OCI-LY7 (cell line): ENCODE measurements around the gene OR2F1. TPM values are rescaled to one million over a fixed set of nuclear protein-coding genes. Genes with fewer than 3 reads are reported as not detected.
"Not testable (repeated sequence)": the region's sequence is repeated elsewhere in the genome, so short reads cannot be mapped to it uniquely, and the experiment has no call there.

Experiments used
- BruUV-seq: library from RNA; stranded (reverse); fragments of 400-500 nt; replicated peaks from 2 replicates; lab custom pipeline; 2021; lab: Mats Ljungman, UMichigan
- CTCF ChIA-PET: fragments of 300-600 bp; sonication (Branson Sonifier 250); formaldehyde crosslinking; loops from one replicate; lab custom pipeline; 2022; ENCODE audit warnings: antibody characterized with exemption; ENCODE audit not compliant: unreplicated experiment; lab: Charles Lee
- POLR2A ChIA-PET: fragments of 300-600 bp; sonication (Branson Sonifier 250); formaldehyde crosslinking; loops from one replicate; lab custom pipeline; 2022; ENCODE audit warnings: antibody characterized with exemption; lab: Charles Lee
- DNase-seq: peaks from one replicate; pipeline ENCODE4 v3.0.0-alpha.2; 2015; ENCODE audit warnings: low spot score
- H2AFZ ChIP-seq: fragments of 200-600 bp; sonication (generic), shearing (Covaris generic); 2 replicates; pipeline ENCODE4 v1.6.1; 2014; ENCODE audit warnings: mild to moderate bottlenecking, antibody characterized with exemption, low read length, moderate library complexity
- H3K27ac ChIP-seq: fragments of 200-600 bp; sonication (generic); 2 replicates; pipeline ENCODE4 v1.5.1; 2014; ENCODE audit warnings: mixed run types, low read depth, mild to moderate bottlenecking, moderate library complexity, low read length, inconsistent platforms; ENCODE audit not compliant: poor library complexity, severe bottlenecking
- H3K36me3 ChIP-seq: fragments of 200-600 bp; sonication (generic); 2 replicates; pipeline ENCODE4 v1.6.1; 2014; ENCODE audit warnings: mild to moderate bottlenecking, antibody characterized with exemption, low read length, moderate library complexity, mixed read lengths; ENCODE audit not compliant: insufficient read depth
- H3K4me1 ChIP-seq: fragments of 200-600 bp; sonication (generic); 2 replicates; pipeline ENCODE4 v1.5.1; 2014; ENCODE audit warnings: mild to moderate bottlenecking, low read length; ENCODE audit not compliant: insufficient read depth, poor library complexity, severe bottlenecking
- H3K4me2 ChIP-seq: fragments of 200-600 bp; sonication (generic); 2 replicates; pipeline ENCODE4 v1.6.1; 2014; ENCODE audit warnings: mild to moderate bottlenecking, low read length
- H3K4me3 ChIP-seq: fragments of 200-600 bp; sonication (generic); 2 replicates; pipeline ENCODE4 v1.5.1; 2014; ENCODE audit warnings: mild to moderate bottlenecking, low read depth, low read length; ENCODE audit not compliant: poor library complexity, severe bottlenecking
- H3K79me2 ChIP-seq: fragments of 200-600 bp; sonication (generic); 2 replicates; pipeline ENCODE4 v1.6.1; 2016; ENCODE audit warnings: low read depth, mild to moderate bottlenecking, low read length, moderate library complexity, mixed read lengths; ENCODE audit not compliant: insufficient read depth
- H3K9me2 ChIP-seq: fragments of 200-600 bp; sonication (generic); 2 replicates; pipeline ENCODE4 v1.6.1; 2016; ENCODE audit warnings: mild to moderate bottlenecking, low read length, mixed read lengths; ENCODE audit not compliant: insufficient read depth
- H3K9me3 ChIP-seq: fragments of 200-600 bp; sonication (generic); 2 replicates; pipeline ENCODE4 v1.6.1; 2014; ENCODE audit warnings: mild to moderate bottlenecking, mixed run types, low read length, mixed read lengths
- H4K20me1 ChIP-seq: fragments of 200-600 bp; sonication (generic); 2 replicates; pipeline ENCODE4 v1.6.1; 2014; ENCODE audit warnings: mild to moderate bottlenecking, antibody characterized with exemption, low read length, moderate library complexity, mixed read lengths; ENCODE audit not compliant: insufficient read depth
- EZH2phosphoT487 ChIP-seq: fragments of 200-600 bp; sonication (generic); IDR thresholded peaks from 2 replicates; pipeline ENCODE4 v1.6.1; 2018; ENCODE audit warnings: low read depth, borderline replicate concordance, mild to moderate bottlenecking, mixed run types, antibody characterized with exemption, low read length, moderate library complexity, mixed read lengths
- intact Hi-C: fragments of 100-400 bp; cut with micrococcal nuclease; formaldehyde crosslinking; loops from one replicate; pipeline ENCODE4 v1.10.0; 2022; ENCODE audit not compliant: unreplicated experiment
- total RNA-seq, 2 experiments: library from RNA; depleted of rRNA in 1 of 2; stranded (reverse); fragments of >200 nt in 1 of 2; shearing (Covaris generic) in 1 of 2; gene quantifications; 2 replicates each; pipeline ENCODE4 v1.2.3, GENCODE V29; 2014 to 2022
- TF ChIP-seq, protein P1 (sequence below): fragments of 200-600 bp; sonication (generic); conservative IDR thresholded peaks from 2 replicates; pipeline ENCODE4 v1.5.1; 2014; ENCODE audit warnings: mild to moderate bottlenecking, antibody characterized with exemption, low read length, moderate library complexity, mixed read lengths

Gene OR2F1
- total RNA-seq, 2 experiments from 2014 or later = not detected

DNA sequence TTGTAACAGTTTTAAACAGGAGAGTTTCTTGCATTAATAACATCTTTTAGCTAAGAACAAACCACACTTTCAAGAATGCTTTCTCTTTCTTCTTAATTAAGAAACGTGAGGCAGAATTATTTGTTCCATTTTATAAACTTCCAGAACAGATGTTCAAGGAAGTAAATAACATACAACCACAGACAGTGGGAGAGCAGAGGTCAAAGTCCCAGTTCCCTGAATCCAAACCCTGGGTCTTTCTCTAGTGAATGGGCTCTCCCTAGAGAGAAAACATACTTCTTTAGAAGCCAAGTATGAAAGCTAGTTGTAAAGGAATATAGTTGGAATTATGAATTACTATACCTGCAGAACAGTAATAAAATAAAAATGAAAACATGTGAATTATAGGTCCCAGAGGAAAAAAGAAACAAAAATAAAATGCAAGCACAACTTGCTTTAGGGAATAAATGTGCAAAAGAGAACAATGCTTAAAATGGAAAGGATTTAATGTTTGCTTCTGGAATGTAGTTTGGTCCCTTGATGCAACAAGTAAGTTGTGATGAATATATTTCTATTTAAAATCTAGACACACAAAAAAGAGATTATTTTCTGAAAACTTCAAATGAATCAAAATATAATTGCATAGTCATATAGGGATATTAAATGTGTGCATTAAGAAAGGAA is 51.5 kb downstream of the OR2F1 start:
- CTCF ChIA-PET = no interaction called here
- TF ChIP-seq, protein P1, sequence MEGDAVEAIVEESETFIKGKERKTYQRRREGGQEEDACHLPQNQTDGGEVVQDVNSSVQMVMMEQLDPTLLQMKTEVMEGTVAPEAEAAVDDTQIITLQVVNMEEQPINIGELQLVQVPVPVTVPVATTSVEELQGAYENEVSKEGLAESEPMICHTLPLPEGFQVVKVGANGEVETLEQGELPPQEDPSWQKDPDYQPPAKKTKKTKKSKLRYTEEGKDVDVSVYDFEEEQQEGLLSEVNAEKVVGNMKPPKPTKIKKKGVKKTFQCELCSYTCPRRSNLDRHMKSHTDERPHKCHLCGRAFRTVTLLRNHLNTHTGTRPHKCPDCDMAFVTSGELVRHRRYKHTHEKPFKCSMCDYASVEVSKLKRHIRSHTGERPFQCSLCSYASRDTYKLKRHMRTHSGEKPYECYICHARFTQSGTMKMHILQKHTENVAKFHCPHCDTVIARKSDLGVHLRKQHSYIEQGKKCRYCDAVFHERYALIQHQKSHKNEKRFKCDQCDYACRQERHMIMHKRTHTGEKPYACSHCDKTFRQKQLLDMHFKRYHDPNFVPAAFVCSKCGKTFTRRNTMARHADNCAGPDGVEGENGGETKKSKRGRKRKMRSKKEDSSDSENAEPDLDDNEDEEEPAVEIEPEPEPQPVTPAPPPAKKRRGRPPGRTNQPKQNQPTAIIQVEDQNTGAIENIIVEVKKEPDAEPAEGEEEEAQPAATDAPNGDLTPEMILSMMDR = no peak
- no peak for TF ChIP-seq EZH2phosphoT487

DNA sequence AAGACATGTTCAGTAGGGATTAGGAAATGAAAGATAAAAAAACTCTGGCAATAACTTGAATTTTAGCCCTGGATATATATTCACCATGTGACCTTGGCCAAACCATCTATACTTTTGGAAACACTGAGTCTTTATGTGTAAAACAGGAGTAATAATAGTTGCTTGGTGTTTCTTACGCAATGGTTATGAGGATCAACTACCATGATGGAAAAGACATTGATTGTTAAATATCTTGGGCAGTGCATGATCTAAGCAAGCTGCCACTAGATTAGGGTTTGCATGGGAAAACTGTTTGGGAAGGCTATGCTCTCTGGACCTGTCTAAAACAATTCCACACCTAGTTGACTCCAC is 52.0 kb downstream of the OR2F1 start:
- intact Hi-C loops = no loop called here
- CTCF ChIA-PET = no interaction called here
- no TSS peak for BruUV-seq

More for the DNA sequence above, 51.5 kb downstream of the OR2F1 start:
- Histone ChIP-seq H3K36me3 (no peaks in the 10 kb centered on the region), H4K20me1 (no peaks in the 10 kb centered on the region), H3K79me2 (no peaks in the 10 kb centered on the region), H3K9me2 (no peaks in the 10 kb centered on the region), H2AFZ (no peak overlapping the region), H3K27ac (no peak overlapping the region), H3K9me3 (no peaks in the 10 kb centered on the region), H3K4me1 (no peaks in the 10 kb centered on the region), H3K4me2 (no peak overlapping the region), H3K4me3 (no peak overlapping the region)
- no peak for DNase-seq
- POLR2A ChIA-PET = no interaction called here
- no TSS peak for BruUV-seq
- intact Hi-C loops = no loop called here

DNA sequence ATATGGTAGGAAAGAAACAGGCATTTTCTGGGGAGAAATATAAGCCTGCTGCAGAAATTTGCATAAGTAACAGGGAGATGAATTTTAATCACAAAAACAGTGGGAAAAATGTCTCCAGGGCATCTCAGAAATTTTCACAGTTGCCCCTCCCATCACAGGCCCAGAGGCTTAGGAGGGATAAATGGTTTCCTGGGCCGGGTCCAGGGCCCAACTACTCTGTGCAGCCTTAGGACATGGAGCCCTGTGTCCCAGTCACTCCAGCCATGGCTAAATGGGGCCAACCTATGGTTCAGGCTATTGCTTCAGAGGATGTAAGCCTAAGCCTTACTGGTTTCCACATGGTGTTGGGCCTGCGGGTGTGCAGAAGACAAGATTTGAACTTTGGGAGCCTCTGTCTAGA is 54.7 kb downstream of the OR2F1 start:
- no peak overlapping the region for H3K4me3 ChIP-seq
- no peaks in the 10 kb centered on the region for H3K9me2 ChIP-seq
- ChIA-PET POLR2A (no interaction called here), CTCF (no interaction called here)
- intact Hi-C loops = no loop called here
- TF ChIP-seq, protein P1 = no peak
- no peak for TF ChIP-seq EZH2phosphoT487
- no TSS peak for BruUV-seq
- H3K36me3 ChIP-seq = no peaks in the 10 kb centered on the region
- no peak overlapping the region for H2AFZ ChIP-seq
- no peaks in the 10 kb centered on the region for H3K9me3 ChIP-seq
- no peaks in the 10 kb centered on the region for H4K20me1 ChIP-seq
- no peaks in the 10 kb centered on the region for H3K4me1 ChIP-seq
- no peaks in the 10 kb centered on the region for H3K79me2 ChIP-seq
- H3K4me2 ChIP-seq = no peak overlapping the region
- no peak for DNase-seq
- no peak overlapping the region for H3K27ac ChIP-seq

More for the DNA sequence above, 52.0 kb downstream of the OR2F1 start:
- no peak for TF ChIP-seq EZH2phosphoT487
- TF ChIP-seq, protein P1 = no peak
- POLR2A ChIA-PET = interaction anchor here (0.9 kb wide), 1 partner anchor 92 kb away, joined by 4 read pairs; no protein-coding TSS in a partner anchor
- Histone ChIP-seq H3K27ac (no peak overlapping the region), H3K36me3 (no peaks in the 10 kb centered on the region), H3K9me3 (no peaks in the 10 kb centered on the region), H3K4me3 (no peak overlapping the region), H3K4me2 (no peak overlapping the region), H3K9me2 (no peaks in the 10 kb centered on the region), H4K20me1 (no peaks in the 10 kb centered on the region), H3K79me2 (no peaks in the 10 kb centered on the region), H2AFZ (no peak overlapping the region), H3K4me1 (no peaks in the 10 kb centered on the region)
- no peak for DNase-seq

DNA sequence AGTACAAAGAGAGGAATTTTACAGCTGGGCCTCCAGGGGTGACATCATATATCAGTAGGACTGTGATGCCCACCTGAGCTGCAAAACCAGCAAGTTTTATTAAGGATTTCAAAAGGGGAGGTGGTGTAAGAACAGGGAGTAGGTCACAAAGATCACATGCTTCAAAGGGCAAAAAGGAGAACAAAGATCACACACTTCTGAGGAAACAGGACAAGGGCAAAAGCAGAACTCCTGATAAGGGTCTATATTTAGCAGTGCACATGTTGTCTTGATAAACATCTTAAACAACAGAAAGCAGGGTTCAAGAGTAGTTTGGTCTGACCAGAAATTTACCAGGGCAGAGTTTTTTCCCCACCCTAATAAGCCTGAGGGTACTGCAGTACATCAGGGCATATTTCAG is 55.4 kb downstream of the OR2F1 start:
- H3K4me1 ChIP-seq, POLR2A ChIA-PET, BruUV-seq, intact Hi-C loops, H4K20me1 ChIP-seq, H3K9me2 ChIP-seq, H2AFZ ChIP-seq, H3K4me3 ChIP-seq, DNase-seq, H3K4me2 ChIP-seq, H3K9me3 ChIP-seq, H3K79me2 ChIP-seq, H3K36me3 ChIP-seq, CTCF ChIA-PET, H3K27ac ChIP-seq: not testable (repeated sequence)
